Mucosa of descending colon (tissue), 3 donors: ENCODE data around the gene GAPVD1. TPM values are rescaled to one million over a fixed set of nuclear protein-coding genes. Genes with fewer than 3 reads are reported as not detected.
"Not testable (repeated sequence)": the region's sequence is repeated elsewhere in the genome, so short reads cannot be mapped to it uniquely, and the experiment has no call there.

Experiments used
- ATAC-seq: fragments of 200-7000 bp; cut with Tn5 transposase; one replicate; pipeline ENCODE4 v1.9.1; 2020; ENCODE audit warnings: mild to moderate bottlenecking, moderate library complexity
- DNase-seq, 3 donors: peaks; one replicate each; pipeline ENCODE4 v3.0.0-alpha.2; 2020
- H3K36me3 ChIP-seq: fragments of 200-600 bp; one replicate; pipeline ENCODE4 v1.8.0; 2021; ENCODE audit warnings: low read depth, mild to moderate bottlenecking
- H3K4me1 ChIP-seq: fragments of 200-600 bp; one replicate; pipeline ENCODE4 v1.8.0; 2021; ENCODE audit warnings: low read depth, mild to moderate bottlenecking
- H3K4me3 ChIP-seq: fragments of 200-600 bp; one replicate; pipeline ENCODE4 v1.8.0; 2021; ENCODE audit warnings: mild to moderate bottlenecking
- H3K9me3 ChIP-seq: fragments of 200-600 bp; one replicate; pipeline ENCODE4 v1.8.0; 2021; ENCODE audit warnings: mild to moderate bottlenecking
- CTCF ChIP-seq: fragments of 200-600 bp; IDR thresholded peaks from one replicate; pipeline ENCODE4 v1.8.0; 2022; ENCODE audit warnings: antibody characterized with exemption, mild to moderate bottlenecking
- intact Hi-C, 2 donors: fragments of 100-400 bp; cut with DNase I in 1 of 2; cut with micrococcal nuclease in 1 of 2; formaldehyde crosslinking; loops; one replicate each; pipeline versions ENCODE4 v1.11.0 to v1.11.1; 2022; cut with DNase I, micrococcal nuclease
- total RNA-seq, 3 donors: library from RNA; stranded (reverse); fragmentation: NEBNext Ultra II Directional in 2 of 3; extraction: Animal tissue kit (Norgen Biotek cat#: 25700) in 2 of 3; gene quantifications; one replicate each; pipeline versions ENCODE4 v1.2.1 to v1.2.4, GENCODE V29; 2021 to 2023
- donor health status: DM: no; HTN: no; CAD: no; lungs with moderate emphysema.
- donor health status: DM: no; HTN: no; CAD: no.
- donor health status: DM: no; HTN: yes; CAD: no.

The GAPVD1 gene
- total RNA-seq, 3 donors from 2014 or later = 40.8 to 55.1 (median 41.4) TPM

GRCh38 chr9:125396799-125397198 lies 135.2 kb downstream of the GAPVD1 start:
- Histone ChIP-seq H3K36me3 (no peaks in the 10 kb centered on the region), H3K4me1 (no peaks in the 10 kb centered on the region), H3K4me3 (no peak overlapping the region), H3K9me3 (no peaks in the 10 kb centered on the region)
- intact Hi-C loops = no loop called here
- no peak for ATAC-seq
- no peak for DNase-seq
- no peak for TF ChIP-seq CTCF

- Histone ChIP-seq H3K4me3 (no peak overlapping the region), H3K9me3 (no peaks in the 10 kb centered on the region), H3K4me1 (no peaks in the 10 kb centered on the region), H3K36me3 (no peaks in the 10 kb centered on the region)
- intact Hi-C loops = no loop called here
- no peak for DNase-seq
- no peak for TF ChIP-seq CTCF
- no peak for ATAC-seq
These were observed 136.1 kb downstream of the GAPVD1 start for GRCh38 chr9:125397736-125398135.

GRCh38 chr9:125398243-125398642 lies 136.6 kb downstream of the GAPVD1 start:
- Histone ChIP-seq H3K9me3 (no peaks in the 10 kb centered on the region), H3K4me1 (no peaks in the 10 kb centered on the region), H3K4me3 (no peak overlapping the region), H3K36me3 (no peaks in the 10 kb centered on the region)
- intact Hi-C loops = no loop called here
- ATAC-seq = no peak
- no peak for TF ChIP-seq CTCF
- DNase-seq = no peak

- no peaks in the 10 kb centered on the region for H3K36me3 ChIP-seq
- no peaks in the 10 kb centered on the region for H3K9me3 ChIP-seq
- no peak for TF ChIP-seq CTCF
- ATAC-seq = no peak
- H3K4me3 ChIP-seq = no peak overlapping the region
- DNase-seq = no peak
- no peaks in the 10 kb centered on the region for H3K4me1 ChIP-seq
- intact Hi-C loops = no loop called here
These were observed 137.5 kb downstream of the GAPVD1 start for GRCh38 chr9:125399165-125399564.

GRCh38 chr9:125399666-125400065 lies 138.0 kb downstream of the GAPVD1 start:
- H3K36me3 ChIP-seq = no peaks in the 10 kb centered on the region
- no peaks in the 10 kb centered on the region for H3K9me3 ChIP-seq
- intact Hi-C loops = loop anchor here (10.0 kb wide), 3 partner anchors 345 to 835 kb away; partner anchors contain the start of gene PBX3 (in 1 of the 2)
- DNase-seq (no peak), ATAC-seq (no peak)
- H3K4me1 ChIP-seq = no peaks in the 10 kb centered on the region
- no peak overlapping the region for H3K4me3 ChIP-seq
- TF ChIP-seq CTCF = no peak

GRCh38 chr9:125400232-125400631 lies 138.6 kb downstream of the GAPVD1 start:
- not testable (repeated sequence) for H3K4me3 ChIP-seq, H3K4me1 ChIP-seq, H3K36me3 ChIP-seq, H3K9me3 ChIP-seq, DNase-seq, ATAC-seq
- intact Hi-C loops = loop anchor here (10.0 kb wide), 3 partner anchors 345 to 835 kb away; partner anchors contain the start of gene PBX3 (in 1 of the 2)
